ENCODE data around the gene STON1. TPM values are rescaled to one million over a fixed set of nuclear protein-coding genes. Genes with fewer than 3 reads are reported as not detected.
A peak's percentile ranks its signal among the peaks of the same experiment; 100 is the strongest.

The STON1 gene
- total and polyA plus RNA-seq, 12 donors = 4.6 to 51.1 (median 13.4) TPM

DNA sequence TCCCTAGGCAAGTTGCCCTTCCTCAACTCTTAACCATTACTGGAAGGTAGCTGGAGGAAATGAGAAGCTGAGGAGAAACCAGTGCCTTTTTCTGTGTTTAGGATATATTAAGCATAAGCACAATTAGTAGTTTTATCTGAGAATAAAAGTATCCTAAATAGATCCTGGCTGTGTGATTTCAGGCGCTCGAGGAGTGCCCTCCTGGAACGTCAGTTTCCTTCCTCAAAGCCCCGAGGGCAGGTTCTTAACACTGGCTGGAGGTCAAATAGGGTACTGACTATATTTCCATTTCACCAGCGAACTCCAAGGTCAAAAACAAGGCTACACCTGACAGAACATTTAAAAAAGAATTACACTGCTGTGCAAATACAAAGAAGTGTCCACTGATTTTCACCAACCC, 1.5 kb upstream of the STON1 start:
- no peak for DNase-seq
- Histone ChIP-seq H3K27ac (peak overlapping the region in 1 of 5 donors; percentile 10), H3K4me3 (no peak overlapping the region), H3K27me3 (no peaks in the 10 kb centered on the region), H3K36me3 (replicated peaks in 1 of 2) (no peaks in the 10 kb centered on the region), H3K9me3 (replicated peaks in 1 of 3) (no peaks in the 10 kb centered on the region), H3K4me1 (replicated peaks in 1 of 2) (peaks cover 0 to 11% of the 10 kb centered on the region in 2 donors)
- 58 to 71% (median 69%) methylated on average over 5 of the region's 5 CpGs for WGBS, 4 donors
- TF ChIP-seq POLR2A (IDR thresholded peaks at IDR 0.05) (no peak), CTCF (IDR thresholded peaks at IDR 0.05) (no peak)
- intact Hi-C loops (cut with DNase I) = no loop called here

DNA sequence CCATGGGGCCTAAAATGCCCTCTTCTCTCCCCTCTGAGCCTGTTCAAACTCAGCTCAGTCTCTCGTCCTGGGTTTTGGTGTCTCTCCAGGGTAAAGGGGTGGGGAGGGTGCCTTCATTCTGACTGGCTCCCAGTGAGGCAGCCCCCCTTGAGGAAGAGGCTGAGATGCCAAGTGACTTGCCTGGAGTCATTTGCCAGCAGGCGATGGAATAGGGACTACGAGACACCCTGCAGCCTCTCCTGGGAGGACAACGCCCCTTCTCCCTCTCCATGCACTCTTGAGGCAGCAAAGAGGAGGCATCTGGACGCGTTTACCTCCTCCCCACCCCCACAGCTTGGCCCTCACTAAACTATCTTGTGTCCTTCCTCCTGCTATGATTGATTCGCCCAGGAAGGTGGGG, 760 bp upstream of the STON1 start:
- TF ChIP-seq CTCF (IDR thresholded peaks at IDR 0.05) (no peak), POLR2A (IDR thresholded peaks at IDR 0.05) (no peak)
- H3K27me3 ChIP-seq = no peaks in the 10 kb centered on the region
- H3K9me3 ChIP-seq (replicated peaks in 1 of 3) = no peaks in the 10 kb centered on the region
- 43 to 55% (median 48%) methylated on average over 4 to 7 of the region's 7 CpGs for whole genome bisulfite sequencing, 4 donors
- H3K4me1 ChIP-seq (replicated peaks in 1 of 2) = peaks cover 0 to 11% of the 10 kb centered on the region in 2 donors
- DNase-seq = no peak
- H3K27ac ChIP-seq = peak overlapping the region in 2 of 5 donors; percentile 10 to 15
- intact Hi-C loops (cut with DNase I) = no loop called here
- H3K4me3 ChIP-seq = peak overlapping the region in 1 of 4 donors; percentile 85
- H3K36me3 ChIP-seq (replicated peaks in 1 of 2) = no peaks in the 10 kb centered on the region

DNA sequence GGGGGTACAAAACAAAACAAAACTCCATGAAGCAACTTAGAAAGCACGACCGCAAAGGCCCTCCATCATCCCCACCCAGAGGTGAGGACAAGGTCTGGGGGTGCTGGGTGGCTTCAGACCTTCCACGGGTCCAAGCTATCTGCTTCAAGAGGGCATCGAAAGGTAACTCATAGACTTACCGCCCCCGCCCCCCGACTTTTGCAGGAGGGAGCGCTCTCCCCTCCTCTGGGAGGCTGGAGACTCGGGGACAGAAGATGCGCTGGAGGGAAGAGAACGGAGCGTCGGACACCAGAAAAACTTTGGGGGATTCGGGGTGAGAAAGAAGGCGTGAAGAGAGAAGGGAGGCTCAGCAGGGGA, 300 bp upstream of the STON1 start:
- TF ChIP-seq CTCF (IDR thresholded peaks at IDR 0.05) = no peak
- TF ChIP-seq POLR2A (IDR thresholded peaks at IDR 0.05) = no peak
- intact Hi-C loops (cut with DNase I) = no loop called here
- no peak for DNase-seq
- 3 to 8% (median 4%) methylated on average over 8 to 15 of the region's 15 CpGs for WGBS, 4 donors
- H3K4me3 ChIP-seq = peak overlapping the region in 2 of 4 donors; percentile 85 to 86
- no peaks in the 10 kb centered on the region for H3K9me3 ChIP-seq (replicated peaks in 1 of 3)
- H3K27me3 ChIP-seq = no peaks in the 10 kb centered on the region
- peaks cover 0 to 11% of the 10 kb centered on the region in 2 donors for H3K4me1 ChIP-seq (replicated peaks in 1 of 2)
- H3K36me3 ChIP-seq (replicated peaks in 1 of 2) = no peaks in the 10 kb centered on the region
- H3K27ac ChIP-seq = peak overlapping the region in 3 of 5 donors; percentile 10 to 68 (median 26)

DNA sequence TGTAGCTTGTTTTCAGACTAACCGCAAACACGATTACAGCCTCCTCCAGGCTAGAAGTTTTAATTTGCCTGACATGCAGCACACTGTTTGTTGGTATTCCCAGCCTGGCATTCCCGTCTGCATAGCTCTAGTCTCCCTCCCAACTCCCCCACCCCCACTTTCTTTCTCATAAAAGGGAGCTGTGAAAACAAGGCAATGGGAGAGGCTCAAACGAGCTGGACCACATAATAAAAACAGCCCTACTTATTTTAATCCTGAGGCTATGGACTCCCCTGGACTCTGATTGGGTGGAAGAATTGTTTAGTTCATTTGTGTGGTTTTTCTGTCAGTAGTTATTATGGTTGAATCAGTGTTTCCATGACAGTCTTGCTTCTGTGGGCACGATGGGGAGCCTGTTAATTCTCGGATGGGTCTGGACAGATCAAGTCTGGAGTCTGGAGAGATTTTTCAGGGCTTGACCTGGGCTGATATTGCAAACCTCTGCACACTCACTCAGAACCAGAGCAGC, 1.2 kb downstream of the STON1 start:
- no peaks in the 10 kb centered on the region for H3K36me3 ChIP-seq (replicated peaks in 1 of 2)
- peak overlapping the region in 1 of 4 donors; percentile 85 for H3K4me3 ChIP-seq
- H3K27ac ChIP-seq = peak overlapping the region in 2 of 5 donors; percentile 68 to 79
- H3K27me3 ChIP-seq = no peaks in the 10 kb centered on the region
- WGBS, 4 donors = 20 to 42% (median 31%) methylated on average over 6 of the region's 6 CpGs
- peak in 1 of 7 donors; percentile 21 for DNase-seq
- no peak for TF ChIP-seq POLR2A (IDR thresholded peaks at IDR 0.05)
- no peak for TF ChIP-seq CTCF (IDR thresholded peaks at IDR 0.05)
- no peaks in the 10 kb centered on the region for H3K9me3 ChIP-seq (replicated peaks in 1 of 3)
- H3K4me1 ChIP-seq (replicated peaks in 1 of 2) = peaks cover 0 to 11% of the 10 kb centered on the region in 2 donors
- intact Hi-C loops (cut with DNase I) = no loop called here
